ENCODE measurements around the gene PSMG4.

DNA sequence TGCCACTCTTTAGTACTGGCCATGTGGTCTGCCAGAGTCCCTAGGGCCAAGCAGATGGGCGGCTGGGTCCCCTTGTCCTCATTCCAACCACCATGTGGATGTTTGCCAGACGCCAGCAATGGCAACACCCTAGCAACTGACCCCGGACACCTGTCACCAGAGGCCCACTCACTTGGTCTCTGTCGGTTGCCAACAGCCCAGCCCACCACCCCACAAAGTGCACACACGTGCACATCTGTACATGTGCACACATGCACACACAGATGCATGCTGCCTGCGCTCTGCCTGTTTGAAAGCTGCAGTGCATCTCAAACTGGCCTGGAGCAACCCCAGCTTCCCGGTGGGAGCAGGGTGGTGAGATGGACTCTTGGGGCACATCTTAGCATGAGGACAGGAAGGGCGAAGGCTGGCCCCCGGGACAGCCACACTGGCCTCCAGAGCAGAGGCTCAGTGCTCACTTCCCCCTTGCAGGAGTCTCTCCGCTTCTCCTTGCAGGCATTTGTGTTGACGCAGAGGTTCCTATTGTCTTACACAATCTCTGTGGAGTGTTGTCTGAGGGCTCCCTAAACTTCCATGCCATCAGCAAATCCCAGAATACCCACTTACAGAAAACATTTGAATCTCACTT lies 54.0 kb downstream of the PSMG4 start:
- TF ChIP-seq CTCF (IDR thresholded peaks at IDR 0.05) = no peak
- TF ChIP-seq POLR2AphosphoS5 (IDR thresholded peaks at IDR 0.05; ENCODE audit: insufficient read depth in 1 of 2, low read depth in 1 of 2) = no peak
